HG03025 (cell line): ENCODE measurements around the gene SHKBP1.
"Not testable (repeated sequence)": the region's sequence is repeated elsewhere in the genome, so short reads cannot be mapped to it uniquely, and the experiment has no call there.

ENCODE experiments used
- ATAC-seq: cut with Tn5 transposase; IDR thresholded peaks from one replicate; pipeline ENCODE4 v1.9.1; 2021; ENCODE audit warnings: mild to moderate bottlenecking, moderate library complexity; ENCODE audit not compliant: unreplicated experiment, low FRiP score

The SHKBP1 gene

DNA sequence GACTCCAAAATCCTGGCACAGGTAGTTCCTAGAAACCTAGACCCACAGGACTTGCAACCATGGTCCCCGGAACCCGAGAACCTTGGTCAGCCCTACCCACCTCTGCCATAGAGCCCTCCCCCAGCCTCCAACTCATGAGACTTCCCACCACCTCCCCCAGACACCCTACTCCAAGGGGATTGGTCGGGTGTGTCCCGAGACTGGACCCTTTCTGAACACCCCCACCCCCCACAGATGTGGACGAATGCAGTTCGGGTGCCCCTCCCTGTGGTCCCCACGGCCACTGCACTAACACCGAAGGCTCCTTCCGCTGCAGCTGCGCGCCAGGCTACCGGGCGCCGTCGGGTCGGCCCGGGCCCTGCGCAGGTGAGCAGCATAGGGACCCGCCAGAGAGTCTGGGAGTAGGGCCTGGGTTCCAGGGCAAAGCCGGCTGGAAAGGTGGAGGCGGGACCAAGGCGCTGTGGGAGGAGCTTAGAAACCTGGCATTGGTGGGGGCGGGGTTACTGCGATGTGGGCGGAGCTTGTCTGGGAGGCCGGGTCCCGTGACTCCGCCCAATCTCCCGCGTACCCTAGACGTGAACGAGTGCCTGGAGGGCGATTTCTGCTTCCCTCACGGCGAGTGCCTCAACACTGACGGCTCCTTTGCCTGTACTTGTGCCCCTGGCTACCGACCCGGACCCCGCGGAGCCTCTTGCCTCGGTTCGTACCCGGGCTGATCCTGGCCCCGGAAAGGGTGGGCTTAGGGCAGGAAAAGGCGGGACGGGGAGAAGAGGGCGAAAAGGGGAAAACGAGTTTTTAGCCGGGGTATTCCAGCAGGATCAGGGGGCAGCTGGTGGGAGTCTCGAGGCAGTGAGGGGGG is 36.4 kb downstream of the SHKBP1 start:
- no peak for ATAC-seq

DNA sequence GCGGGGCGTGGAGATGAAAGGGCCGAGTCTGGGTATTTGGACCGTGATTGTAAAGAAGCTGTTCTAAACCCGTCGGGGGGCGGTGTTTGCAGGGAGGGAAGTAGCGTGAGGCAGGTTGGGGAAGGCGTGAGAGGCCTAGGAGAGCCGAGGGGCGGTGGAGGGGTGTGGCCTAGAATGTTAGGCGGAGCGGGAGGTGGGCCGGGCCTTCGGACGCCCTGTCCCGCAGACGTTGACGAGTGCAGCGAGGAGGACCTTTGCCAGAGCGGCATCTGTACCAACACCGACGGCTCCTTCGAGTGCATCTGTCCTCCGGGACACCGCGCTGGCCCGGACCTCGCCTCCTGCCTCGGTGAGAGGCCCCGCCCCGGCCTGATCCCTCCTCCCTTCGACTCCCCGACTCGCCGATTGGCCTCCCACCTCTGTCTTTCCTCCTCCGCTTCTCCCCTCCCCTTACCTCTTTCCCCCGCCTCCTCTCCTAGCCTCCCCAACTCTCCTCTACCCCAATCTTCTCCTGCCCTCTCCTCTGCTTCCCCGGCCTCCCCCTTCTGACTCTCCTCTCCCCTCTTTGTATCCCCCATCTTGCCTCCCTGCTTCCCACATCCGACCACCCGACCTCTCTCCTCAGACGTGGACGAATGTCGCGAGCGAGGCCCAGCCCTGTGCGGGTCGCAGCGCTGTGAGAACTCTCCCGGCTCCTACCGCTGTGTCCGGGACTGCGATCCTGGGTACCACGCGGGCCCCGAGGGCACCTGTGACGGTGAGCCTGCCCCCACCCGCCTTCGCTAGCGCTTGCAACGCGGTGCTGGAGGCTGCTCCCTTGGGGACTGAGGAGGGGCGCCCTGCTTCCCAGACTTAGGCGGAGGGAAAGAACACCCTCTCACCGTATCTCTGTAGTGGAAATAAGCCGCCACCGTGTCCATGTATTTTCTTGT is 37.3 kb downstream of the SHKBP1 start:
- ATAC-seq = no peak

DNA sequence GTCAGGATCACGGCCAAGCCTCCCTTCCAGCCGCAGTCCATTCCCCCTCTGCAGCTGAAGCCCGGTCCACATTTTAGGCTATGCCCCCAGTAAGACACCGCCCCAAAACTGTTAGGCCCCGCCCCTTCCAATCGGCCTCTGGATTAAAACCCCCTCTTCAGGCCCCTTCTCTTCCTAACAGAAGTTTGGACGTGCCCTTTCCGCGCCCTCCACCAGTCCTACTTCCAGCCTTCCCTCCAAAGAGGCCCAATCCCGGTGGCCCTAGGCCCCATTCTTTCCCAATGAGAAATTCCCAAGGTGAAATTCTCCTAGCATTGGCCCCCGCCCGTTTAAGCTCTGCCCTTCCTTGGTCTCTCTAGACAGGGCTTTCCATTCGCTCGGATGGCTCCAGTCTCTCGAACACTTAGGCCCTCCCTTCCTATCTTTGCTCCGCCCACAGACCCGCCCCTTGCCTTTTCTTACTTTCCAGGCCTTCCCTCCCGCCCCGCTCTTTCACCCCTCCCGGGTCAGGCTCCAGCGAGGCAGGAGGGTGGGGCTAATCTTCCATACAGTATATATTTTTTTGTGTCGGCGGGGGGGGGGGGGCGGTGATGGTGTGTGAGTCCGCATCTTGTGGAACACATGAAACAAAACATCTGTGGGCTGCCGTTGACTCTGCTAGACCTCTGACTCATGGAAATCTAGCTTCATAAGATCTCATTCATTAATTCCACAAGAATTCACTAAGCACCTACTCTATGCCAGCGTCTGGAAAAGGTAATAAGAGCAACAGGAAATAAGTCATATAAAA is 38.1 kb downstream of the SHKBP1 start:
- no peak for ATAC-seq

DNA sequence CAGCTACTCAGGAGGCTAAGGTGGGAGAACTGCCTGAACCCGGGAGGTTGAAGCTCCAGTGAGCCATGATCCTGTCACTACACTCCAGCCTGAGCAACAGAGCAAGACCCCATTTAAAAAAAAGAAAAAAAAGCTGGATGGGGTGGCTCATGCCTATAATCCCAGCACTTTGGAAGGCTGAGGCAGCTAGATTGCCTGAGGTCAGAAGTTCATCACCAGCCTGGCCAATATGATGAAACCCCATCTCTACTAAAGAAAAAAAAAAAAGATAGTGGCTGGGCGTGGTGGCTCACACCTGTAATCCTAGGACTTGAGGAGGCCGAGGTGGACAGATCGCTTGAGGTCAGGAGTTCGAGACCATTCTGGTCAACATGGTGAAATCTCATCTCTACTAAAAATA is 39.5 kb downstream of the SHKBP1 start:
- ATAC-seq = no peak

DNA sequence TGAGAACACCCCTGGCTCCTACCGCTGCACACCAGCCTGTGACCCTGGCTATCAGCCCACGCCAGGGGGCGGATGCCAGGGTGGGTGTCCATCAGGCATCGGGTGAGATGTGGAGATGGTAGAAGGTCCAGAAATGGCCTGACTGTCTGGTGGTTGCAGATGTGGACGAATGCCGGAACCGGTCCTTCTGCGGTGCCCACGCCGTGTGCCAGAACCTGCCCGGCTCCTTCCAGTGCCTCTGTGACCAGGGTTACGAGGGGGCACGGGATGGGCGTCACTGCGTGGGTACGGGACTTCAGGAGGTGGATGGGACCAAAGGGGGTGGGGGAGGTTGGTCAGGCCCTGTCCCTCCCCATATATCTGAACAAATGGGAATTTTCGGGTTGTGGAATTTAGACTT is 40.3 kb downstream of the SHKBP1 start:
- ATAC-seq = no peak

DNA sequence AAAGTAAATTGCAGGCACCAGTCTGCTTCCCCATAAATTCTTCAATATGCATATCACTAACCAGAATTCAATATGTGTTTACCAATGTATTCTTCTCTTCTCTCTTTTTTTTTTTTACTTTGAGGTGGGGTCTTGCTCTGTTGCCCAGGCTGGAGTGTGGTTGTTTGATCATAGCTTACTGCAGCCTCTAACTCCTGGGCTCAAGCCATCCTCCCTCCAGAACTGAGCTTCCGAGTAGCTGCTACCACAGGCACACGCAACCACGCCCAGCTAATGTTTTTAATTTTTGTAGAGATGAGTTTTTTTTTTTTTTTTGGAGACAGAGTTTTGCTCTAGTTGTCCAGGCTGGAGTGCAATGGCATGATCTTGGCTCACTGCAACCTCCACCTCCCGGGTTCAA is 41.3 kb downstream of the SHKBP1 start:
- ATAC-seq = no peak

DNA sequence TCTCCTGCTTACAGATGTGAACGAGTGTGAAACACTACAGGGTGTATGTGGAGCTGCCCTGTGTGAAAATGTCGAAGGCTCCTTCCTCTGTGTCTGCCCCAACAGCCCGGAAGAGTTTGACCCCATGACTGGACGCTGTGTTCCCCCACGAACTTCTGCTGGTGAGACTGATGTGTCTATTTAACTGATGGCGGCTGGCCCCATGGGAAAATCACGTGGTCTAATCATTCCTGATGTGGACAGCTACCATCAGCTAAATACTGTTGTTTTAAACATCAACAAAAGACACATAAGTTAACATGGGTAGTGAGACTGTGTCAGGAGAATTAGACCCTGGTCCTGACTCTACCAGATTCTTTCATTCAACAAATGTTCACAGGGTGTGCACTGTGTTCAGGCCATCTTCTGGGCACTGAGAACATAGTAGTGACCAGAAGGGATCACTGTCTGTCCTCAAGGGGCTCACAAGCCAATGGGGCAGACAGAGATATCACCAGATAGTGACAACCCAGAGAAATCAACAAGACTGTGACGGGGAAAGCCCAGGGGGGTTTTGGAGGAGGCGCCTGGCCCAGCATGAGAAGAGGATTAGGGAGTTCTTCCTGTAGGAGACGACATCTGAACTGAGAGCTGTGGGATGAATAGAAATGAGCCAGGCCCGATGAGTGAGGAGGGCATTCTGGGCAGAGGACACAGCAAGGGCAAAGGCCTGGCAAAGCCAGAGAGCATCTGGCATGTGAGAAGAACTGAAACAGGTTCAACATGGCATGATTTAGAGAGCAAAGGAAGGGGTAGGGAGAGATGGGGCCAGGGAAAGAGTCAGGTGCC is 42.9 kb downstream of the SHKBP1 start:
- no peak for ATAC-seq

DNA sequence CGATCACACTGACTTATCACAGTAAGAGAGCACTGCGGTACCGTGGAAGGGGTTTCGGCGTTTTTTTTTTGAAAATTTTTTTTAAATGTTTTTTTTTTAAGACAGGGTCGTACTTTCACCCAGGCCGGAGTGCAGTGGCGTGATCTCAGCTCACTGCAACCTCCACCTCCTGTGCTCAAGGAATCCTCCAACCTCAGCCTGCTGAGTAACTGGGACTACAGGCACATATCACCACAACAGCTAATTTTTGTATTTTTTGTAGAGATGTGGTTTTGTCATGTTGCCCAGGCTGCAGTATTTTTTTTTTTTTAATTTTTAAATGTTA is 43.5 kb downstream of the SHKBP1 start:
- no peak for ATAC-seq

DNA sequence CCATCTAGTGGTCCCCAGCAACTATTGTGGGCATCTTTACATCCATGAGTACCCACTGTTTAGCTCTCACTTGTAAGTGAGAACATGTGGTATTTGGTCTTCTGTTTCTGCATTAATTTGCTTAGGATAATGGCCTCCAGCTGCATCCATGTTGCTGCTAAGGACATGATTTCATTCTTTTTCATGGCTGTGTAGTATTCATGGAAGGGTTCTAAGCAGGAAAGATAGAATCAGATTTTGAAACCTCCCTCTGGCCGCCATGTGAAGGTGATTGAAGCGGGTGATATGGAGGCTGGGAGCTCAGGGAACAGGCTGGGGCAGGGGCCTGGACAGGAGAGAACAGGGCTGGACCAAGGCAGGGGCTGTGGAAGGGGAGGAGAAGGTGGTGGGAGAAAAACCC is 44.6 kb downstream of the SHKBP1 start:
- no peak for ATAC-seq

DNA sequence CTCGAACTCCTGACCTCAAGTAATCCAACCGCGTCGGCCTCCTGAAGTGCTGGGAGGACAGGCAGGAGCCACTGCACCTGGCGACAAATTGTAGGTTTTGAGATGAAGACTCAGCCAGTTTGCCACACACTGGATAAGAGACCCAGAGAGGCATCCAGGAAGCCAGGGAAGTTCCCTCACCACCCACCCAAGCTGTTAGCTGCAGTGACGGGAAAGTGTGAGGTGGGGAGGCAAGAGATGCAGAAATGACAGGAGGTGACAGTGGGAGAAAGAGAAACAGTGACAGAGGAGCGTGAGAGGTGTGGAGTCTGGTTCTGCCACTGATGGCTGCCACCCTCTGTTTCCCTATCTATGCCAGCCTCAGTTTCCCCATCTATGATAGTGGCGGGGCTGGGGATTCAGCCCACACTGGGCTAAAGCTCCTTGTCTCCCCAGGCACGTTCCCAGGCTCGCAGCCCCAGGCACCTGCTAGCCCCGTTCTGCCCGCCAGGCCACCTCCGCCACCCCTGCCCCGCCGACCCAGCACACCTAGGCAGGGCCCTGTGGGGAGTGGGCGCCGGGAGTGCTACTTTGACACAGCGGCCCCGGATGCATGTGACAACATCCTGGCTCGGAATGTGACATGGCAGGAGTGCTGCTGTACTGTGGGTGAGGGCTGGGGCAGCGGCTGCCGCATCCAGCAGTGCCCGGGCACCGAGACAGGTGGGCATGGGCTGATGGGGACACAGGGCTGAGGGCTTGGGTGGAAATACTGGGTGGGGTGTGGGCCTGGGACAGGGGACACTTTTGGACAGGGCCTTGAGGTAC is 45.5 kb downstream of the SHKBP1 start:
- no peak for ATAC-seq

DNA sequence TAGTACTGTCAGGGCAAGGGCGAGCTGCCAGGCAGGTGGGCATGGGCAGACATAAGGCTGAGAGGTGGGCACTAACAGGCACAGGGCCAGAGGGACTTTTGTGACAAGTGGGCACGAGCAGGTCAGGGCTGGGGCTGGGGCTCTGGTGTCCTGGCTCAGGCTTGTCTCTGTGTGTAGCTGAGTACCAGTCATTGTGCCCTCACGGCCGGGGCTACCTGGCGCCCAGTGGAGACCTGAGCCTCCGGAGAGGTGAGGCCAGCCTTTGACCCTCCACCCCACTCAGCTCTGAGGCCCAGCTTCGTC is 46.1 kb downstream of the SHKBP1 start:
- ATAC-seq = no peak

DNA sequence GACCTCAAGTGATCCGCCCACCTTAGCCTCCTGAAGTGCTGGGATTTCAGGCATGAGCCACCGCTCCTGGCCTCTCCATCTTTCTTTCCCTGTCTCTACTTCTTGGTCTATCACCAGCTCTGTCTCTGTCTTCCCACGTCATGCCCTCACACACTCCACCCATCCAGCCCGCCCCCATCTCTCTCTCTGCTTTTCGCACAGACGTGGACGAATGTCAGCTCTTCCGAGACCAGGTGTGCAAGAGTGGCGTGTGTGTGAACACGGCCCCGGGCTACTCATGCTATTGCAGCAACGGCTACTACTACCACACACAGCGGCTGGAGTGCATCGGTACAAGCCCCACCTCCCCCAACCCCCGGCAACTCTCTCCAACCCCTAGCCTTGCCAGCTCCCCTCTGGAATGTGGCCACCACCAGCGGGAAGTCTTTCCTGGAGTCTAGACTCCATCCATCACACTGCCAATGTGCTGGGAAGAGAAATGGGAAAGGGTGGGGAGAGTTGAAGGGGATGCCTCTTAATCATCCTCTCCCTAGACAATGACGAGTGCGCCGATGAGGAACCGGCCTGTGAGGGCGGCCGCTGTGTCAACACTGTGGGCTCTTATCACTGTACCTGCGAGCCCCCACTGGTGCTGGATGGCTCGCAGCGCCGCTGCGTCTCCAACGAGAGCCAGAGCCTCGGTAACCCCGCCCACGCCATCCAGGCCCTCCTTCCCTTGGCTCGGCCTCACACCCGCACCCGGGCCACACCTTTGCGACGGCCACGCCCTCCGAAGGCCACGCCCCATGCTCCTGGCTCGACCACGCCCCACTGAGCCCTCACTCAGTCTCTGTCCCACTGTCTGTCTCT is 47.0 kb downstream of the SHKBP1 start:
- ATAC-seq = no peak

DNA sequence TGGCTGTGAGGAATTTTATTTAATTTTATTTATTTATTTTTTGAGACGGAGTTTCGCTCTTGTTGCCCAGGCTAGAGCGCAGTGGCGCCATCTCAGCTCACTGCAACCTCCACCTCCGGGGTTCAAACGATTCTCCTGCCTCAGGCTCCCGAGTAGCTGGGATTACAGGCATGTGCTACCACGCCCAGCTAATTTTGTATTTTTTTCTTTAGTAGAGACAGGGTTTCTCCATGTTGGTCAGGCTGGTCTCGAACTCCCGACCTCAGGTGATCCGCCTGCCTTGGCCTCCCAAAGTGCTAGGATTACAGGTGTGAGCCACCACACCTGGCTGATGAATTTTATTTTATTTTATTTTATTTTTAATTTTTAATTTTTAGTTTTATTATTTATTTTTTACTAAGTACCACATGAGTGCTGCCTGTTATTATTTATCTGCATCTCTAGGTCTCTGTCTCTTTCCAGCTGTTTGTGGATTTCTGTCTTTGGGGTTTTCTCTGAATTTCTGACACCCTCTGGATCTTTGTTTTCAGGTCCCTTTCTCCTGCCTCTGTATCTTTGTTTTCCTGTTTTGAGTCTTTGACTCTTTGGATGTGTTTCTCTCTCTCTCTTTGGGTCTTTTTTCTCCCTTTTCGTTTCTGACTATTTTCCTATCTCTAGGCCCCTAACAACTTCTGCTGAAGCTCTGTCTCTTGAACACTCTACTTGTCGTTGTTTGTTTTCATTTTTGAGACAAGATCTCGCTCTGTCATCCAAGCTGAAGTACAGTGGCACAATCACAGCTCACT is 47.9 kb downstream of the SHKBP1 start:
- ATAC-seq = not testable (repeated sequence)

DNA sequence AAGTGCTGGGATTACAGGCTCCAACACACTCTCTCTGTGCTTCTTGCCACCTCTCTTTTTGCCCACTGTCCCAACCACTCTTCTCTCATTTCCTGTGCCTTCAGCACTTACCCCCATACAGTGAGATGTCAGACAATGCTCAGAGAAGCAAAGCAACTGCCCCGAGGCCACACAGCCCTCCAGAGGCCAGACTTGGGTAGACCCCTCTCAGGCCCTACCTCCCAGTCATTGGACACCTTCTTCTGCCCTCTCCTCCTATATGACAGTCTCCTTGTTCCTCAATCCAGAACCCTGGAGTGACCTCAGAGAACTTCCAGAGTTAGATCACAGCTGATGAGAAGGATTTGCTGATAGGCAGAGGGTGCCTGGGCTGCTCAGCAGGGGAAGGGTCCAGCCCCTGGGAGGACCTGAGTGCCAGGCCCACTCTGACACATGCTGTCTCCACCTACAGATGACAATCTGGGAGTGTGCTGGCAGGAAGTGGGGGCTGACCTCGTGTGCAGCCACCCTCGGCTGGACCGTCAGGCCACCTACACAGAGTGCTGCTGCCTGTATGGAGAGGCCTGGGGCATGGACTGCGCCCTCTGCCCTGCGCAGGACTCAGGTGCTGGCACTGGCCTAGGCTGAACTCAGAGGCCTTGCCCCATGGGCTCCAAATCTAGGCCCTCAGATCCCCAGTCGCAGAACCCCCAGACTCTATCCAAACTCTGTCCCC is 48.9 kb downstream of the SHKBP1 start:
- ATAC-seq = no peak

DNA sequence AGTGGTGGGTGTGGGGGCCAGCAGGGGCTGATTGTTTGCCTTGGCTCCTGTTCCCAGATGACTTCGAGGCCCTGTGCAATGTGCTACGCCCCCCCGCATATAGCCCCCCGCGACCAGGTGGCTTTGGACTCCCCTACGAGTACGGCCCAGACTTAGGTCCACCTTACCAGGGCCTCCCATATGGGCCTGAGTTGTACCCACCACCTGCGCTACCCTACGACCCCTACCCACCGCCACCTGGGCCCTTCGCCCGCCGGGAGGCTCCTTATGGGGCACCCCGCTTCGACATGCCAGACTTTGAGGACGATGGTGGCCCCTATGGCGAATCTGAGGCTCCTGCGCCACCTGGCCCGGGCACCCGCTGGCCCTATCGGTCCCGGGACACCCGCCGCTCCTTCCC is 50.2 kb downstream of the SHKBP1 start:
- no peak for ATAC-seq

DNA sequence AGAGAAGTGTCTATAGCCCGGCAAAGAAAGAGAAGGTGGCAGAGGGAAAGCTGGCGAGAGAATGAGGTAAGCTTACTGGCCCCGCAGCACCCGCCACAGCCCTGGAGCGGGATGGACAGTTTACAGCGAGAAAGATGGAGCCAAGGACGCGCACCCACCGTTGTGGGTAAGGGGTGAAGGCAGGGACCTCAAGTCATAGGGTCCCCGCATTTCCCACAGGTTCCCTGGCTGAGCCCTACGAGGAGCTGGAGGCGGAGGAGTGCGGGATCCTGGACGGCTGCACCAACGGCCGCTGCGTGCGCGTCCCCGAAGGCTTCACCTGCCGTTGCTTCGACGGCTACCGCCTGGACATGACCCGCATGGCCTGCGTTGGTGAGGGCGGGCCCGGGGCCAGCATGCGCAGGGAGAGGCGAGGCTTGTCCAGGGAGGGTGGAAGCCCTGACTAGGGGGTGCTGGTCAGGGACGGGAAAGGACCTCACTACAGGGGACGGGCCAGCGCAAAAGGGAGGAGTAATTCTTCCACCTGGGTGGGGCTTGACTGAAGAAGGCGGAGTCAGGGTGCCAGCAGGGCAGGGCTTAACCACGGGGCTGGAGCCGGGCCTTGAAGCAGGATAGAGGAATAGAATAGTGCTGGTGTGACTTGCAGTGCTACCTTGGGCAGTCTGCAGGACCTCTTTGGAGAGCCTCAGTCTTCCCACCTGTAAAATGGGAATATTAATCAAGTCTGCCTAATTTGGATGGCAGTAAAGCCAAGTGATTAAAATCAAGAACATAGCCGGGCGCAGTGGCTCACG is 51.0 kb downstream of the SHKBP1 start:
- no peak for ATAC-seq
